GM12801 (cell line): ENCODE measurements around the gene ABCC3.

ENCODE experiments used
- CTCF ChIP-seq: IDR thresholded peaks from one replicate; pipeline ENCODE4 v1.5.1; 2011; ENCODE audit warnings: control low read depth; ENCODE audit not compliant: insufficient read length; ENCODE audit errors: extremely low read depth

Gene ABCC3

GRCh38 chr17:50692448-50693035 is 57.9 kb downstream of the ABCC3 start:
- TF ChIP-seq CTCF, result no peak

- no peak for TF ChIP-seq CTCF
These were observed 58.5 kb downstream of the ABCC3 start for GRCh38 chr17:50693036-50693682.

GRCh38 chr17:50696365-50696879 is 61.7 kb downstream of the ABCC3 start:
- TF ChIP-seq CTCF, result no peak

- no peak for TF ChIP-seq CTCF
These were observed 62.4 kb downstream of the ABCC3 start for GRCh38 chr17:50697062-50697461.

GRCh38 chr17:50697663-50698272 is 63.1 kb downstream of the ABCC3 start:
- TF ChIP-seq CTCF, result no peak

GRCh38 chr17:50699410-50699809 is 64.7 kb downstream of the ABCC3 start:
- TF ChIP-seq CTCF, result no peak

GRCh38 chr17:50703162-50703561 is 68.5 kb downstream of the ABCC3 start:
- TF ChIP-seq CTCF, result no peak
